Heart left ventricle (tissue), 13 donors: ENCODE measurements around the gene GARS1.

Experiments
- CTCF ChIP-seq, 12 donors: fragments of 200-600 bp; sonication (generic) in 4 of 12; IDR thresholded peaks; one replicate each; pipeline versions ENCODE4 v1.5.0 to v1.8.0; 2018 to 2022; ENCODE audit warnings: antibody characterized with exemption in 12 of 12, mild to moderate bottlenecking in 5 of 12
- POLR2A ChIP-seq, 2 donors: fragments of 450-650 bp; IDR thresholded peaks; one replicate each; pipeline ENCODE4 v1.6.1; 2017; ENCODE audit warnings: antibody characterized with exemption in 2 of 2, mild to moderate bottlenecking in 2 of 2, moderate library complexity in 2 of 2
- donor health status: ischemic (EF 13 %, LVEDD 7.1; RV severe dilation, severe dysfunction).
- donor health status: DM: no; HTN: yes; CAD: no.
- donor health status: DM: no; HTN: no; CAD: no.
- donor health status: ischemic (EF 25% LVEDD 6.9; RV normal size, moderate dysfunction).
- donor health status: ischemic (EF 25% LVEDD 5.7; RV mildly dilated, moderate dysfunction).
- donor health status: ischemic (EF 35%, LVEDD 5.7; RV mildly dilated, moderate dysfunction).
- donor health status: nonischemic (EF 11% LVEDD 7.7; RV severe dilation, severe dysfunction).
- donor health status: DM: yes; HTN: yes; CAD: no.
- donor health status: PGD.
- donor health status: ischemic (EF 29% LVEDD 5.4; RV normal size, mild dysfunction).
- donor health status: nonischemic (EF 23%, LVEDD 6.1; RV moderate dilation, normal function).

- TF ChIP-seq CTCF (IDR thresholded peaks at IDR 0.05) (no peak), POLR2A (IDR thresholded peaks at IDR 0.05) (no peak)
Observed at GRCh38 chr7:30665043-30665442, 70.4 kb downstream of the GARS1 start.
